GM18508 (cell line): ENCODE measurements around the gene EIF4B.

ENCODE experiments used
- ATAC-seq: cut with Tn5 transposase; IDR thresholded peaks from one replicate; pipeline ENCODE4 v1.9.1; 2021; ENCODE audit warnings: moderate number of reproducible peaks; ENCODE audit not compliant: insufficient read depth, unreplicated experiment

Gene EIF4B

DNA sequence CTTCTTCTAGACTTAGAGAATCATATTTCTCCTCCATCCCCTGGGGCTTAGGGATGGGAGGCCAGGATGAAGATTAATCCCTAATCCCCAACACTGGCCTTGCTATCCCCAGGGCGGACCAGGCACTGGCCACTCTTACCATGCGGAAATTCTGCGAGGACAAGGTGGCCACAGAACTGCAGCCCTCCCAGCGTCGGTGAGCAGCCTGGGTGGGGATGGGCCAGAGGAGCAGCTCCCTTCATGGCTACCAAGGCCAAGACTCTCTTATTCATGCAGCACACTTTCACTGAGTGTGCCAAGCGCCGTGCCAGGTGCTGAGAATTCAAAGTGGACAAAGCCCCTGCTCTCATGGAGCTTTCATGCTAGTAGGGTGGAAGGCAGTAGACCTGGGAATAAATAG lies 50.6 kb downstream of the EIF4B start:
- no peak for ATAC-seq

GRCh38 chr12:53057816-53058500 lies 51.7 kb downstream of the EIF4B start:
- no peak for ATAC-seq

DNA sequence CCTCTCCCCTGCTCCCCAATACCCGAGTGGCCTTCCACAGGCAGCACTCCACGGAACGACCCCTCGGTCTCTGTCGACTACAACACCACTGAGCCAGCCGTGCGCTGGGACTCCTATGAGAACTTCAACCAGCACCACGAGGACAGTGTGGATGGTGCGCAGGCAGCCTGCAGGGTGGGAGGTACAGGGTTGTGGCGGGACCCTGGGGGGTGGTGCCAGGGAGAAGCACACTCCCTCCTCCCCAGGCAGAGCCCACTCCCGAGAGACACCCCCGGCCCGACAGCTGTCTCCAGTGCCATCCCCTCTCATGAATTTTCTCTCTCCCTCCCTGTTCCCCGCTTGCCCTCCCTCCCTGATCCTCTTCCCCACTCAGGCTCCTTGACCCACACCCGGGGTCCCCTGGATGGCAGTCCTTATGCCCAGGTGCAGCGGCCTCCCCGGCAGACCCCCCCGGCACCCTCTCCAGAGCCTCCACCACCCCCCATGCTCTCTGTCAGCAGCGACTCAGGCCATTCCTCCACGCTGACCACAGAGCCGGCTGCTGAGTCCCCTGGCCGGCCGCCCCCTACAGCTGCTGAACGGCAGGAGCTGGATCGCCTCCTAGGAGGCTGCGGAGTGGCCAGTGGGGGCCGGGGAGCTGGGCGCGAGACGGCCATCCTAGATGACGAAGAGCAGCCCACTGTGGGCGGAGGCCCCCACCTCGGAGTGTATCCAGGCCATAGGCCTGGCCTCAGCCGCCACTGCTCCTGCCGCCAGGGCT lies 52.6 kb downstream of the EIF4B start:
- no peak for ATAC-seq

GRCh38 chr12:53059434-53060063 lies 53.3 kb downstream of the EIF4B start:
- ATAC-seq, result no peak

DNA sequence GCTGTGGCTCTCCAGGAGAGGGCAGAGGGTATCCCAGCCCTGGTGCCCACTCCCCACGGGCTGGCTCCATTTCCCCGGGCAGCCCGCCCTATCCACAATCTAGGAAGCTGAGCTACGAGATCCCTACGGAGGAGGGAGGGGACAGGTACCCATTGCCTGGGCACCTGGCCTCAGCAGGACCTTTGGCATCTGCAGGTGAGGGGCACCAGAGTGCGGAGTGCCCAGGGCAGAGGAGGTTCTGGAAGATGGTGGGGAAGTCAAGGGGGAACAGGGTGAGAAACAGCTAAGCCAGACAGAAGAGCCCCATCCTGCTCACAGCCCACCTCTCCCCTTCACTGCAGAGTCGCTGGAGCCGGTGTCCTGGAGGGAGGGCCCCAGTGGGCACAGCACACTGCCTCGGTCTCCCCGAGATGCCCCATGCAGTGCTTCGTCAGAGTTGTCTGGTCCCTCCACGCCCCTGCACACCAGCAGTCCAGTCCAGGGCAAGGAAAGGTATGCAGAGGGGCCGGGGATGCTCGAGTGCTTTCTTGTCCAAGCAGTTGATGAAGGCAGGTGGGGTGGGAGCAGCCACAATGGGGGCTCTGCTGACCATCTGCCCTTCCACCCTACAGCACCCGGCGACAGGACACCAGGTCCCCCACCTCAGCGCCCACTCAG lies 53.9 kb downstream of the EIF4B start:
- no peak for ATAC-seq

DNA sequence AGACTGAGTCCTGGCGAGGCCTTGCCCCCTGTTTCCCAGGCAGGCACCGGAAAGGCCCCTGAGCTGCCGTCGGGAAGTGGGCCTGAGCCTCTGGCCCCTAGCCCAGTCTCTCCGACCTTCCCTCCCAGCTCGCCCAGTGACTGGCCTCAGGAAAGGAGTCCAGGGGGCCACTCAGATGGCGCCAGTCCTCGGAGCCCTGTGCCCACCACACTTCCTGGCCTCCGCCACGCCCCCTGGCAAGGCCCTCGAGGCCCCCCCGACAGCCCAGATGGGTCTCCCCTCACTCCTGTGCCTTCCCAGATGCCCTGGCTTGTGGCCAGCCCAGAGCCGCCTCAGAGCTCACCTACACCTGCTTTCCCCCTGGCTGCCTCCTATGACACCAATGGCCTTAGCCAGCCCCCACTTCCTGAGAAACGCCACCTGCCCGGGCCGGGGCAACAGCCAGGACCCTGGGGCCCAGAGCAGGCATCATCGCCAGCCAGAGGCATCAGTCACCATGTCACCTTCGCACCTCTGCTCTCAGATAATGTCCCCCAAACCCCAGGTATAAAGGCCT lies 54.5 kb downstream of the EIF4B start:
- ATAC-seq, result no peak

- no peak for ATAC-seq
Measured at GRCh38 chr12:53061404-53062010, 55.3 kb downstream of the EIF4B start.

GRCh38 chr12:53062011-53062961 lies 56.0 kb downstream of the EIF4B start:
- no peak for ATAC-seq

- no peak for ATAC-seq
Measured at GRCh38 chr12:53062977-53063707, 56.9 kb downstream of the EIF4B start.

- no peak for ATAC-seq
Measured at GRCh38 chr12:53063708-53064612, 57.7 kb downstream of the EIF4B start.

- ATAC-seq, result no peak
Measured at GRCh38 chr12:53064613-53065436, 58.6 kb downstream of the EIF4B start.

GRCh38 chr12:53065470-53065869 lies 59.2 kb downstream of the EIF4B start:
- no peak for ATAC-seq

GRCh38 chr12:53065975-53066931 lies 60.0 kb downstream of the EIF4B start:
- no peak for ATAC-seq

- ATAC-seq, result no peak
Measured at GRCh38 chr12:53067074-53067992, 61.1 kb downstream of the EIF4B start.
